ENCODE results near the gene PTPRJ. TPM values are rescaled to one million over a fixed set of nuclear protein-coding genes. Genes with fewer than 3 reads are reported as not detected.

PTPRJ gene
- total RNA-seq, 2 donors from 2014 or later = 6.7 TPM

- intact Hi-C loops (cut with DNase I) = no loop called here
- DNase-seq = no peak
- no peak for ATAC-seq
Measured at GRCh38 chr11:48099916-48100446, 119.6 kb downstream of the PTPRJ start.

GRCh38 chr11:48101044-48101733 is 120.8 kb downstream of the PTPRJ start:
- DNase-seq (no peak), ATAC-seq (no peak)
- intact Hi-C loops (cut with DNase I) = no loop called here

GRCh38 chr11:48101958-48102357 is 121.6 kb downstream of the PTPRJ start:
- no peak for DNase-seq
- no peak for ATAC-seq
- intact Hi-C loops (cut with DNase I) = no loop called here

GRCh38 chr11:48103621-48104567 is 123.5 kb downstream of the PTPRJ start:
- intact Hi-C loops (cut with DNase I) = no loop called here
- DNase-seq (no peak), ATAC-seq (no peak)

GRCh38 chr11:48104568-48104924 is 124.2 kb downstream of the PTPRJ start:
- no peak for ATAC-seq
- intact Hi-C loops (cut with DNase I) = no loop called here
- no peak for DNase-seq

- DNase-seq (no peak), ATAC-seq (no peak)
- intact Hi-C loops (cut with DNase I) = loop anchor here in 1 of 2 donors (5.0 kb wide), 1 partner anchor 168 kb away; no protein-coding TSS in a partner anchor
Measured at GRCh38 chr11:48105096-48105990, 125.0 kb downstream of the PTPRJ start.

- DNase-seq = no peak
- no peak for ATAC-seq
- intact Hi-C loops (cut with DNase I) = loop anchor here in 1 of 2 donors (5.0 kb wide), 1 partner anchor 169 kb away; no protein-coding TSS in a partner anchor
Measured at GRCh38 chr11:48106166-48106565, 125.8 kb downstream of the PTPRJ start.

GRCh38 chr11:48107188-48107704 is 126.9 kb downstream of the PTPRJ start:
- DNase-seq (no peak), ATAC-seq (peak in 1 of 2 donors; percentile 12)
- intact Hi-C loops (cut with DNase I) = loop anchor here in 1 of 2 donors (5.0 kb wide), 1 partner anchor 170 kb away; no protein-coding TSS in a partner anchor

GRCh38 chr11:48108231-48109045 is 128.1 kb downstream of the PTPRJ start:
- DNase-seq (no peak), ATAC-seq (peak in 1 of 2 donors; percentile 38)
- intact Hi-C loops (cut with DNase I) = loop anchor here in 1 of 2 donors (5.0 kb wide), 1 partner anchor 171 kb away; no protein-coding TSS in a partner anchor

GRCh38 chr11:48109046-48109666 is 128.8 kb downstream of the PTPRJ start:
- intact Hi-C loops (cut with DNase I) = loop anchor here in 1 of 2 donors (5.0 kb wide), 1 partner anchor 172 kb away; no protein-coding TSS in a partner anchor

GRCh38 chr11:48110509-48110766 is 130.1 kb downstream of the PTPRJ start:
- DNase-seq (no peak), ATAC-seq (no peak)
- intact Hi-C loops (cut with DNase I) = loop anchor here in 1 of 2 donors (1.0 kb wide), 1 partner anchor 176 kb away; no protein-coding TSS in a partner anchor

More at GRCh38 chr11:48109046-48109666, 128.8 kb downstream of the PTPRJ start:
- DNase-seq (no peak), ATAC-seq (peak; percentile 52 to 66)

GRCh38 chr11:48111891-48112290 is 131.5 kb downstream of the PTPRJ start:
- DNase-seq = no peak
- ATAC-seq = peak in 1 of 2 donors; percentile 15
- intact Hi-C loops (cut with DNase I) = no loop called here

GRCh38 chr11:48114740-48115139 is 134.4 kb downstream of the PTPRJ start:
- no peak for ATAC-seq
- intact Hi-C loops (cut with DNase I) = no loop called here
- DNase-seq = no peak

- ATAC-seq (no peak), DNase-seq (no peak)
- intact Hi-C loops (cut with DNase I) = no loop called here
Measured at GRCh38 chr11:48116437-48117228, 136.3 kb downstream of the PTPRJ start.

GRCh38 chr11:48122246-48122645 is 141.9 kb downstream of the PTPRJ start:
- ATAC-seq (no peak), DNase-seq (no peak)
- intact Hi-C loops (cut with DNase I) = no loop called here

GRCh38 chr11:48122656-48123055 is 142.3 kb downstream of the PTPRJ start:
- intact Hi-C loops (cut with DNase I) = no loop called here
- DNase-seq (no peak), ATAC-seq (no peak)

Data from left cardiac atrium (tissue), 4 donors.